GM15510 (cell line): ENCODE data around the gene UBC.

ENCODE experiments used
- POLR2A ChIP-seq: IDR thresholded peaks from 3 replicates; pipeline ENCODE4 v1.6.1; 2011; ENCODE audit warnings: borderline replicate concordance; ENCODE audit not compliant: insufficient read length; ENCODE audit errors: extremely low read depth

The UBC gene

DNA sequence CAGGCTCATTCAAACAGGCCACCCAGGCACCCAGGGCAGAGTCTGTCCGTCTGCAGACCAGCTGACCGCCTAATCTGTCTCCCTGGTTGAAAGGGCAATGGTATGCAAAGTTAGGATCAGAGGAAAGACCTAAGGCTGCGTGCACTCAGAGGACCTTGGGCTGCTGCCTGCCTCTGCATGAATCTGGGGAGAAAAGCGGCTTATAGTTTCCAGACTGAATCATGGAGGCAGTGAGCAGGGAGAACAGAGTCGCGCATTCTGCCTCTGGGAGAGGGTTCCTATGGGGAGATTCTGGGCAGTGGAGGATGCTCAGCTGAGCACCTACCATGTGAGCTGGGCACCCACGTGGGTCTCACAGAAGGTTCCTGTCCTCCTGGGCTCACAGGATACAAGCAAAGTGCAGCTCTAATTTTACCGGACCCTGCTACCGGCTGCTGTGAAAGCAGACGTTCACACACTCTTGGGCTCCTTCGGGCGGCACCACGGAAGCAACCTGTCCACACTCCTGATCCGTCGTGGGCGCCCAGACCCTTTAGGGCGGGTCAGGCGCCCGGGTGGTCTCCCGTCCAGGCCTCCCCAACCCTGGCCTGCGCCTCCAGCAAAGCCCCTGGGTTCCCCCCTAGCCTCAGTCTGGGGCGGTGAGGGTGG is 51.6 kb downstream of the UBC start:
- peak; percentile 21 for TF ChIP-seq POLR2A

DNA sequence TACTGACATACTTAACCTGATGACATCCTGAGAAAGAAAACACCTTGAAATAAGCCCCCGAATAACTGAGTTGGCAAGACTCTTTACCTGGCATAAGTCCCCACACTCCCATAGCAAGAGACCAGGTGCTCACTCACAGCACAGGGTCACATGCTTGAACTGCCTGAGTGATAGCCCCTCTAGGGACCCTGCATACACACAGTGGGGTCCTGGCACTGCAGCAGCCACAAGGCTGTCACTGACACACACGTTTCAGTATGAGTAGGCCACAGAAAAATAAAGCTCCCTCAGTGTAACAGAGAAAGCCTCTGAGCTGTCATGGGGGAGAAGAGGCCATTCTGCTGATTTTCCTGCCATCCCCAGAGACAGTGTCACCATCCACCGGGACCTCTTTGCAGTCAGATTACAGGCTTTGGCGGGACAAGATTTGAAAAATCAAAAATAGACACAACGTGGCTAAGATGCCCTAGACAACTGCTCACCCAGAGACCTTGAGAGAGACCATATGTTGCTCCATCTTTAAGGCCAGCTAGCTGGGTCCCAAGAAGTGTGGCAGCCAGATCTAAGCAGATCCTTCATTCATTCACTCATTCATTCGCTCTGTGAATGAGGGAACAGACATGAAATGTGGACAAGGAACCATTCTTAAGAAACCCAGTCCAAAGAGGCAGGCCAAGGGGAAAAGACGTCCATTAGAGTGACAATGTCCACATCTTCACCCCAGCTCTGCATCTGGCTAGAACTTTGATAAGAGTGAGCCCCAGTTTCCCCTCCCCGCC is 52.4 kb downstream of the UBC start:
- TF ChIP-seq POLR2A: no peak
